GM18508 (cell line): ENCODE data around the gene ACER2.

Experiments
- ATAC-seq: cut with Tn5 transposase; IDR thresholded peaks from one replicate; pipeline ENCODE4 v1.9.1; 2021; ENCODE audit warnings: moderate number of reproducible peaks; ENCODE audit not compliant: insufficient read depth, unreplicated experiment

ACER2 gene

DNA sequence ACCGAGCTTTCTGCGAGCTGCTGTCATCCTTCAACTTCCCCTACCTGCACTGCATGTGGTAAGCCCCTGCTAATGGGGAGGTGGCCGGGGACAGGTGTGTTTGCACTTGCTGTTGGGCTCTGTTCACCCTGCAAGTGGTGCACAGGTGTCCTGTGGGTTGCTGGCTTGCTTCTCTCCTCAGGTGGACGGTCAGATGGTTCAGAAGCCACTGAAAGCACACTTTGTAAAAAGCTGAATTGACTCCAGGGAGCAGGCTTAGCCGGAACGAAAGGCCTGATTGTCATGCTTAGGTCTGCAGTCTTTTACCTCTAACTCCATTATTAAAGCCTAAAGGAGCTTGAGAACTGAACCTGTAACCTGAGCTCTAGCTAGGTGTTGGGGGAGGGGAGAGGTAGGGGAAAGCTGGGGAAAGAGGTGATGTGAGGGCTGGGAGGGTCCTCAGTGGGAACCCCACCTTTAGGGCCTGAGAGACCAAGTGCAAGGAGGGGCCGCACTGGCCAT lies 37.6 kb downstream of the ACER2 start:
- no peak for ATAC-seq

- peak; percentile 96 for ATAC-seq
Measured at GRCh38 chr9:19451240-19452087, 42.7 kb downstream of the ACER2 start.

DNA sequence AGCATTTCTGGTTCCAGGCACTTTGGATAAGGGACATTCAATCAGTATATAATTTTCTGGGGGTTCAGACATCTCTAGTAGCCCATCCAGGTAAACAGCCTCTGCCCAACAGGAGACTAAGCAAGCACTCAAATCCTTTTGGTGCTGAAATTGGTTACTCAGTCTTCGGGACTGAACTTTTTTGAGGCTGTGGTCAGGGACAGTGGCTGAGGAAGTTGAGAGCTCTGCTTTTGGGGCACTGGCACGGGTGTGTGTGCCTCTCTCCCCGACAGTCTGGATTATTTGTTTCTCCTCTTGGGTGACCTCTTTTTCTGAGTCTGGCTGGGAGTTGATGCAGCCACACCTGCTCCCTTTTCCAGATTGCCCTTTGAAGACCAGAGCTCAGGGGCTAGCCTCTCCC lies 47.6 kb downstream of the ACER2 start:
- no peak for ATAC-seq

- ATAC-seq = peak; percentile 61
Measured at GRCh38 chr9:19456996-19457692, 48.3 kb downstream of the ACER2 start.

- ATAC-seq = no peak
Measured at GRCh38 chr9:19457693-19458009, 48.8 kb downstream of the ACER2 start.

DNA sequence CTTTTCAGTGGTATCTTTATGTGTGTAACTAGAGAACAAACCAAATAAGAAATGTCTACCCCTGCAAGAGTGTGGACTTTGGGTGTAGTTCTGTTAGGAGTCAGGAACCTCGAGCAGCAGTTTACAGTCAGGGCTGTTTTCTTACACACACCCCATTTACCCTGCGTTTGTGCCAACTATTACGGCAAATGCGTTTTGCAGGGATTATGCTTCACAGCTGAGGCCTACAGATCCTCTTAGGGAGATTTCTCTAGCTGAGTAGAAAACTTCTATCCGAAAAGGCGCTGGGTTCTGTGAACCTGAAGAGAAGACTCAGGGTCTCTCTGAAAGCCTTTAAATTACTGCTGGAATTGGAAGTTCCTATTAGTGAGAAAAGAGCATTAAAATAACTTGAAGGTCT lies 51.4 kb downstream of the ACER2 start:
- no peak for ATAC-seq

GRCh38 chr9:19461135-19461534 lies 52.3 kb downstream of the ACER2 start:
- no peak for ATAC-seq

DNA sequence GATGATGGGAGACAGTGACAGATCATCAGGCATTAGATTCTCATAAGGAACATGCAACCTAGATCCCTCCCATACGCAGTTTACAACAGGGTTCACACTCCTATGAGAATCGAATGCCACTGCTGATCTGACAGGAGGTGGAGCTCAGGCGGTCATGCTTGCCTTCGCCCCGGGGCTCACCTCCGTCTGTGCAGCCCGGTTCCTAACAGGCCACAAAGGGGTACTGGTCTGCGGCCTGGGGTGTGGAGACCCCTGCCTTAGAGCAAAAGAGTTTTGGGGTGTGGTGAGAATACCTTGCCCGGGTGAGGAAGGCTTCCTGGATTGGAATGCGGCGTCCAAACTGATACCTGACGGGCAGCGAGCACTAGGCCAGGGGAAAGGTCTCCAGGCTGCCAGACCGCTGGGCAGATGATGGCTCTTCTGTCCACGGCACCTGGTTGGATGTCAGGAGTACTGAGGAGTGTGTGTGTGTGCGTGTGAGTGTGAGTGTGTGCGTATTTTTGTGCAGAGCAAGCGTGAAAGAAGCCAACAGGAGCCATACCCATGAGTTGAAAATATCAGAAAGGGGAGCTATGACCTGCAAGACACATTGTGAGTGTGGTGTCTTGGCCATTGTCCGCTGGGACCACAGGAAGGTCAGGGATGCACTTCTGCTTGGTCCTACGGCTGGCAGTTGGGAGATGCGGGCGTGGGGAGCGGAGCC lies 55.4 kb downstream of the ACER2 start:
- no peak for ATAC-seq

DNA sequence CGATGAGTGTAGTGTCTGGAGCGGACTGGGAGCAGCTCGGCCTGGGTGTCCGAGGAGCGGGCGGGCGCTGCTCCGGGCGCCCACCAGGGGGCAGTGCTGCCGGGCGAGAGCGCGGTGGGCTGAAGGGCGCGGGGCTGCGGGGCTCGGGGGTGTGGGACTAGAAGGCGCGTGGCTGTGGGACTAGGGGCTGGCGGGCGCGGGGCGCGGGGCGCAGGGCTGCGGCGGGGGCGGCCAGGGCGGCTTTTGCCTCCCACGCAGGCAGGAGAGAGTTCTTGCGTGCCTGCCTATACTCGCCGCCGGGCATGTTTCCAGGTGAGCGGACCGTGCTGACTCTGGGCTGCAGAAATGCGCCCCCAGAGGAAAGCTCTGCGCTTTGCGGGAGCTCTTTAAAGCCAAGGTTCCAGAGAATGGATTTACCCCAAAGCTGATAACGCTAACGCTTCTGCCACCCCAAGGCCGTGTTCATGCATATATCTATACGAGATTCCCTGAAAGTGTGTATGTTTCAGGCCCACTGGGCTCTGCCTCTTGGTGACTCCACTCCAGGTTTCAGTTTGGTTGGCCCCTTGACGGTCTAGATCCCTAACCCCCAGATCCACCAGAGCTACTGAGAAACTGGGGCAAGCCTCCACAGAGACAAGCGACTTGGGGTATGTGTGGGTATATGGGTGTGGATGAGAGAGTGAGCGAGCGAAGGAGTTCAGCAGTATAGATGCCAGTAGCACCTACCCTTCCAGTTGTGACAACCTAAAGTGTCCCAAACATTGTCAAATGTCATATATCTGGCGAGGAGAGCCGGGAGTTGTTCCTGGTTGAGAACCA lies 56.2 kb downstream of the ACER2 start:
- peak; percentile 72 for ATAC-seq

DNA sequence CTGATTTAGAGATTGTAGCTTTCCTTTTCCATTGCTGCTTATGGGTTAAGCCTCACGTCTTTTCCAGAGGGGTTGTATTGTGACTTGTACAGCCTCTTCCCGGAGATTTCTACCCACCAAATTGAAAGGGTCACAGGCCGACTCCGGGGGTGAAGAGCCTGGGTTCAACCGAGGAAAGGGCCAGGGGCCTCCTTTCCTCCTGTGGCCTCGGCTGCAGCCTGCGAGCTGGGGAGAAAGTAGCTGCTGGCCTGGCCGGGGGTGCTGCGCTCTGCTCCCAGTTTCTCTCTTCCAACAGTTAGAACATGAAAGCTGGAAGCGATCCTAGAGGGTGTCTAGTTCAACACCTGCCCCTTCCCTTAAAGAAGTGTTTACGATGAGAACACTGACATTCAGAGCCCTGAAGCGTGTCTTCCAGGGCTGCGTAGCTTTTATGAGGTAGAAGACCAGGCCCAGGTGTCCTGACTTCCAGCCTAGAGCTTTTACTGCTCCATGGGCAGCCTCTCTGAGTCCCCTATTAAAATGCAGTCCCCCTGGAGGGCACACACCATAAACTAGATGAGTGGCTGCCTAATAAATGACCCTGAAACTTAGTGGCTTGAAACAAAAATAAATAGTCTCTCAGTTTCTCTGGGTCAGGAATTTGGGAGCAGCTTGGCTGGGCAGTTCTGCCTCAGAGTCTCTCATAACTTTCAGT lies 56.9 kb downstream of the ACER2 start:
- no peak for ATAC-seq

DNA sequence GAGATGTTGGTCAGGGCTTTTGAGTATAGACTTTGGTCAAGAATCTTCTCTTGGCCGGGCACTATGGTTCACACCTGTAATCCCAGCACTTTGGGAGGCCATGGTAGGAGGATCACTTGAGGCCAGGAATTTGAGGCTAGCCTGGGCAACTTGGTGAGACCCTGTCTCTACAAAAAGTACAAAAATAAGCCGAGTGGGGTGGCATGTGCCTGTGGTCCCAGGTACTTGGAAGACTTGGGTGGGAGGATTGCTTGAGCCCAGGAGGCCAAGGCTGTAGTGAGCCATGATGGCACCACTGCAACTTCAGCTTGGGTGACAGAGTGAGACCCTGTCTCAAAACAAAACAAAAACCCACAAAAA lies 57.5 kb downstream of the ACER2 start:
- ATAC-seq = no peak

DNA sequence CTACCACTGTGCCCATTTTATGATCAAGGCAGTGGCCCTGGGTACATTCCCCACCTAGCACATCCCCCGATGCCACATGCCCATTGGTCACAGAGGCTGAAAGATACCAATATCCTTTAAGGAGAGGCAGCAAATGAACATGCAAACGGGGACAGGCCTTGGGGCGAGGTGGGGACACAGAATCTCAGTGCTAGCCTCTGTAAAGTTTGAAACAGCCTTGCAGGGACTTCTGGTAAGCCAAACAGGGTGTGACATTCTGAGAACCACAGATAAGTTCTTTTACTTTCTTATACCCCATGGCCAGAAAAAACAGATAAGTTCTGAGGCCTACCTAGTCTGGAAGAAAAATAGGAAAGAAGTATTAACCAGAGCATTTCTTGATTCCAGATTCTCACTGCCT lies 60.5 kb downstream of the ACER2 start:
- no peak for ATAC-seq

GRCh38 chr9:19470567-19470966 lies 61.8 kb downstream of the ACER2 start:
- ATAC-seq = no peak

- no peak for ATAC-seq
Measured at GRCh38 chr9:19470981-19471650, 62.3 kb downstream of the ACER2 start.

GRCh38 chr9:19471737-19472648 lies 63.2 kb downstream of the ACER2 start:
- peak; percentile 58 for ATAC-seq

GRCh38 chr9:19473605-19474004 lies 64.8 kb downstream of the ACER2 start:
- no peak for ATAC-seq

GRCh38 chr9:19479874-19480273 lies 71.1 kb downstream of the ACER2 start:
- ATAC-seq = no peak

DNA sequence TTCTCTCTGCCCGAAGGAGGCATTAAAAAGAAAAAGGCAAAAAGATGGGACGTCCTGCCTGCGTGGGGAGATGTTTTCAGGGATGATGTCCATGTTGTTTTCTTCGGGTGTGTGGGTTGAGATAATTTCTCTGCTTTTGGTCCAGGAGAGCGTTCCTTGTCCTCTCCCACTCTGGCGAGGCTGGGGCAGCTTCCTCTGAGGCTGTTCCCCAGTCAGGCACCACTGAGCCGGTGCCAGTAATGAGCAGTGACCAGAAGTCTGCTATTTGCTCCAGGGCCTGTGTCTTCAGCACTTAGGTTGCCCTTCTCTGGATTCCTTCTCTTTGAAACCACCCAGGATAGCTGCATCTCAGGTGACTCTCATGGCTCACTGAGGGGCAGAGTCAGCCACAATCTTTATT lies 71.5 kb downstream of the ACER2 start:
- no peak for ATAC-seq
